Measurements from ENCODE around the gene AP5S1. TPM values are rescaled to one million over a fixed set of nuclear protein-coding genes. Genes with fewer than 3 reads are reported as not detected.

AP5S1 gene
- total and polyA plus RNA-seq, 10 of the 15 experiments (the other 5 are each of a cell fraction or from before 2014, with no cell fraction given), result 3.8 to 13.2 (median 7.8) TPM

GRCh38 chr20:3876676-3877075 is 56.3 kb downstream of the AP5S1 start:
- Histone ChIP-seq H3K4me2 (ENCODE audit: control insufficient read depth, insufficient read depth) (no peak overlapping the region), H3K36me3 (ENCODE audit: control insufficient read depth in 2 of 2, insufficient read depth in 2 of 2, low read length in 1 of 2) (no peaks in the 10 kb centered on the region; a peak in 2 of 4 replicates), H3K9ac (ENCODE audit: control insufficient read depth, insufficient read depth, low read length) (no peak overlapping the region), H3K27ac (ENCODE audit: control insufficient read depth, insufficient read depth) (no peak overlapping the region), H3K27me3 (replicated peaks in 1 of 2; ENCODE audit: control insufficient read depth in 2 of 2, insufficient read depth in 2 of 2, low read length in 1 of 2) (no peaks in the 10 kb centered on the region), H3K4me3 (no peak overlapping the region), H4K20me1 (ENCODE audit: control insufficient read depth, insufficient read depth) (no peaks in the 10 kb centered on the region), H3K4me1 (ENCODE audit: control insufficient read depth, insufficient read depth, low read length) (no peaks in the 10 kb centered on the region), H2AFZ (ENCODE audit: control insufficient read depth, low read depth, low read length) (no peak overlapping the region), H3K9me3 (replicated peaks; ENCODE audit: control insufficient read depth, insufficient read depth, low read length) (no peaks in the 10 kb centered on the region), H3K79me2 (ENCODE audit: control insufficient read depth, insufficient read depth, low read length) (no peaks in the 10 kb centered on the region)
- no TSS peak for BruUV-seq (replicated peaks)
- FAIRE-seq, result no peak
- CTCF ChIA-PET, result no interaction called here
- ATAC-seq, result no peak
- in situ Hi-C loops (cut with MboI) (no loop called here), intact Hi-C loops (cut with micrococcal nuclease; ENCODE audit: unreplicated experiment) (no loop called here)
- RAD21 ChIA-PET (ENCODE audit: unreplicated experiment), result interaction anchor here (0.7 kb wide), 1 partner anchor 403 kb away, joined by 3 read pairs; no protein-coding TSS in a partner anchor
- SMC1A ChIA-PET (ENCODE audit: uncharacterized antibody, unreplicated experiment), result interaction anchor here (0.6 kb wide), 1 partner anchor 107 kb away, joined by 3 read pairs; no protein-coding TSS in a partner anchor
- TF ChIP-seq CEBPB (IDR thresholded peaks at IDR 0.05; ENCODE audit: borderline replicate concordance in 1 of 2, low read depth in 2 of 2, low read length in 2 of 2) (no peak), NBN (IDR thresholded peaks at IDR 0.05) (no peak), HDGF (IDR thresholded peaks at IDR 0.05) (no peak), SKIL (IDR thresholded peaks at IDR 0.05; ENCODE audit: low read depth, poor library complexity, severe bottlenecking) (no peak), PML (IDR thresholded peaks at IDR 0.05; ENCODE audit: low read length) (no peak), BCLAF1 (IDR thresholded peaks at IDR 0.05) (no peak), IKZF2 (IDR thresholded peaks at IDR 0.05) (no peak), CBX5 (IDR thresholded peaks at IDR 0.05; ENCODE audit: low read depth) (no peak), E4F1 (IDR thresholded peaks at IDR 0.05; ENCODE audit: borderline replicate concordance, partially characterized antibody) (no peak)
- no peak for DNase-seq (ENCODE audit: low read depth, low spot score)
- POLR2A ChIA-PET, result interaction anchor here (0.7 kb wide), 1 partner anchor 16 kb away, joined by 4 read pairs; no protein-coding TSS in a partner anchor
